IPS-15b (cell line): Measurements from ENCODE around the gene RDH5.

ENCODE experiments used
- H3K27me3 ChIP-seq: one replicate; pipeline ENCODE4 v1.6.1; 2013; ENCODE audit warnings: low read length; ENCODE audit not compliant: control insufficient read depth, insufficient read depth
- H3K36me3 ChIP-seq: one replicate; pipeline ENCODE4 v1.6.1; 2013; ENCODE audit warnings: low read length; ENCODE audit not compliant: control insufficient read depth, insufficient read depth
- H3K4me1 ChIP-seq: one replicate; pipeline ENCODE4 v1.6.1; 2013; ENCODE audit warnings: mild to moderate bottlenecking, low read length; ENCODE audit not compliant: control insufficient read depth, insufficient read depth
- H3K4me3 ChIP-seq: one replicate; pipeline ENCODE4 v1.5.1; 2013; ENCODE audit warnings: low read depth, low read length
- H3K9ac ChIP-seq: one replicate; pipeline ENCODE4 v1.6.1; 2013; ENCODE audit warnings: low read depth, mild to moderate bottlenecking, low read length
- H3K9me3 ChIP-seq: one replicate; pipeline ENCODE4 v1.6.1; 2013; ENCODE audit warnings: mild to moderate bottlenecking, low read length; ENCODE audit not compliant: control insufficient read depth, insufficient read depth

Gene RDH5

GRCh38 chr12:55736076-55736475, 15.9 kb downstream of the RDH5 start:
- Histone ChIP-seq H3K36me3 (peaks cover 5% of the 10 kb centered on the region), H3K4me3 (no peak overlapping the region), H3K9me3 (no peaks in the 10 kb centered on the region), H3K27me3 (no peaks in the 10 kb centered on the region), H3K4me1 (peaks cover 7% of the 10 kb centered on the region), H3K9ac (no peak overlapping the region)

DNA sequence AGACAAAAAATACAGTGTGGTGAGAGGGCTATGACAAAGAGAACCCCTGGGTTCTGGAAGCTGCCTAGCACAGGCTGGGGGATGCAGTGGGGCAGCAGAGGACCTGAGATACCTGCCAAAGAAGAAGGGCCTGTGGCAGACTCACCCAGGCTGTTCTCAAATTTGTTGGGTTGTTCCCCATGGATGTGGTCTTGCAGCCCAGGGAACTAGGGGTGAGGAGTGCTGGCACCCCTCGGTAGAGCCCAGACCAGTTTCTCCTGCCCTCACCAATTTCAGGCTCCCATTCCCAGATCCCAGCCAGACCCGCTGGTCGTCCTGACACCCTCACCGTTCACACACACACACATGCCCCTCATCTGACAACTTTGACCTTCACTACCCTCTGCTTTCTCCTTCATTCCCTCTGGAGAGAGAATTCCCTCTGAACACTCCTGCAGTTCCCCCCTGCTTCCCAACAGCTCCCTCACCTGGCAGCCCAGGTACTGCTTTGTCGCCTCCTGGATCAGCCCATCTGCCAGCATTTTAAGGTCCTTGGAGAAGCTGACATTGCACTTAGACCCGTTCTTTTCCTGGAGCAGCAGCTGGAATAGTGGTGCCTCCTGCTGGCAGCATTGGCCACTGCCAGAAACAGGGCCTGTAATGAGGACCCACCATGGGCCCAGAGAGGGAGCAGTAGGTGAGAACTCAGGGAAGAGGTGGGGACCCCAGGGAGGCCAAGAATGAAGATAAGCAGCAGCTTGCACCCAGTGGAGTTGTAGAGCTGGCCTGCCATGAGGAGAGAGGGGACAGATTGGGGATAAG, 16.8 kb downstream of the RDH5 start:
- Histone ChIP-seq H3K36me3 (peaks cover 5% of the 10 kb centered on the region), H3K27me3 (no peaks in the 10 kb centered on the region), H3K4me3 (no peak overlapping the region), H3K4me1 (peaks cover 10% of the 10 kb centered on the region), H3K9me3 (no peaks in the 10 kb centered on the region), H3K9ac (peak overlapping the region; percentile 14)

GRCh38 chr12:55737581-55738122, 17.5 kb downstream of the RDH5 start:
- Histone ChIP-seq H3K9ac (peak overlapping the region; percentile 9), H3K27me3 (no peaks in the 10 kb centered on the region), H3K4me1 (peaks cover 13% of the 10 kb centered on the region), H3K36me3 (no peaks in the 10 kb centered on the region), H3K9me3 (no peaks in the 10 kb centered on the region), H3K4me3 (peak overlapping the region; percentile 76)

- Histone ChIP-seq H3K9me3 (no peaks in the 10 kb centered on the region), H3K4me1 (peaks cover 11% of the 10 kb centered on the region), H3K36me3 (no peaks in the 10 kb centered on the region), H3K4me3 (peak overlapping the region; percentile 76), H3K27me3 (no peaks in the 10 kb centered on the region), H3K9ac (peak overlapping the region; percentile 9)
Observed at GRCh38 chr12:55738123-55739024, 18.2 kb downstream of the RDH5 start.

GRCh38 chr12:55739025-55739378, 18.8 kb downstream of the RDH5 start:
- Histone ChIP-seq H3K9me3 (no peaks in the 10 kb centered on the region), H3K9ac (no peak overlapping the region), H3K4me1 (peaks cover 11% of the 10 kb centered on the region), H3K27me3 (no peaks in the 10 kb centered on the region), H3K4me3 (no peak overlapping the region), H3K36me3 (no peaks in the 10 kb centered on the region)

GRCh38 chr12:55741931-55742680, 21.9 kb downstream of the RDH5 start:
- Histone ChIP-seq H3K36me3 (no peaks in the 10 kb centered on the region), H3K9me3 (no peaks in the 10 kb centered on the region), H3K27me3 (no peaks in the 10 kb centered on the region), H3K4me1 (peaks cover 14% of the 10 kb centered on the region), H3K4me3 (peak overlapping the region; percentile 59), H3K9ac (no peak overlapping the region)

GRCh38 chr12:55742719-55743405, 22.7 kb downstream of the RDH5 start, which contains the start of gene GDF11:
TSS of gene GDF11 (plus strand) at chr12:55743122. CDS start at chr12:55743317, 195 bp downstream.
- Histone ChIP-seq H3K4me3 (peak within 1 kb of the TSS; percentile 94), H3K36me3 (peaks cover 3% of the 10 kb centered on the region), H3K9me3 (no peaks in the 10 kb centered on the region), H3K9ac (peak within 1 kb of the TSS; percentile 94), H3K4me1 (peaks cover 21% of the 10 kb centered on the region), H3K27me3 (no peaks in the 10 kb centered on the region)

GRCh38 chr12:55743406-55744339, 23.5 kb downstream of the RDH5 start:
- H3K9ac ChIP-seq: peak overlapping the region; percentile 94
- H3K36me3 ChIP-seq: peaks cover 9% of the 10 kb centered on the region
- peaks cover 28% of the 10 kb centered on the region for H3K4me1 ChIP-seq
- H3K27me3 ChIP-seq: no peaks in the 10 kb centered on the region
- no peaks in the 10 kb centered on the region for H3K9me3 ChIP-seq
- H3K4me3 ChIP-seq: peak overlapping the region; percentile 94

GRCh38 chr12:55744340-55745030, 24.3 kb downstream of the RDH5 start:
- H3K36me3 ChIP-seq: peaks cover 18% of the 10 kb centered on the region
- H3K4me1 ChIP-seq: peaks cover 28% of the 10 kb centered on the region
- H3K9ac ChIP-seq: peak overlapping the region; percentile 94
- H3K27me3 ChIP-seq: no peaks in the 10 kb centered on the region
- H3K4me3 ChIP-seq: peak overlapping the region; percentile 94
- no peaks in the 10 kb centered on the region for H3K9me3 ChIP-seq
